Activated CD4-positive, alpha-beta T cell treated with anti-CD3 and anti-CD28 coated beads, Interleukin-2, amount 50 U/mL, for 24 hours (primary cell): ENCODE measurements around the gene LRRC32.
A peak's percentile ranks its signal among the peaks of the same experiment; 100 is the strongest.
"Not testable (repeated sequence)": the region's sequence is repeated elsewhere in the genome, so short reads cannot be mapped to it uniquely, and the experiment has no call there.

Experiments used
- DNase-seq, 2 donors: peaks; one replicate each; pipeline ENCODE4 v3.0.0-alpha.2; 2020; ENCODE audit warnings: low read depth in 1 of 2, low spot score in 1 of 2

Gene LRRC32

DNA sequence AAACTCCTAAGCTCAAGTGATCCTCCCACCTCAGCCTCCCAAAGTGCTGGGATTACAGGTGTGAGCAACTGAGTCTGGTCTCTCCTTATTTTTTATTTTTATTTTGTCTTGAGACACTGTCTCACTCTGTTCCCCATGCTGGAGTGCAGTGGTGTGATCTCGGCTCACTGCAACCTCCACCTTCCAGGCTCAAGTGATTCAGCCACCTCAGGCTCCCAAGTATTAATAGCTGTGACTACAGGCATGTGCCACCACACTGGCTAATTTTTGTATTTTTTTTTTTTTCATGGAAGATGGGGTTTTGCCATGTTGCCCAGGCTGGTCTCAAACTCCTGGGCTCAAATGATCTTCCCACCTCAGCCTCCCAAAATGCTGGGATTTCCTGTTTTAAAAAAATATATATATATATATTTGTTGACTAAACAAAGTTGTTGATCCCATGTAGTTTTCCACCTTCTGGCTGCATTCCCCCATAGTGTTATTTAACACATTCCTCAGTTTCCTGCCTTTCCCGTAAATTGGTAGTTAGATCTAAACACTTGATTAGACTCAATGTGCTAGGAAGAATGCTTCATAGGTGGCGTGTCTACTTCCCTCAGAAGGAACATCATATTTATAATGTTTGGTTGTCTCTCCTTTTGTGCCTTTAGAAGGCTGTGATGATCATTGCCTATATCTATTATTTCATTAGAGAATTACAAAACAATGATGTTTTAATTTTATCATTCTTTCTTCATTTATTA, 38.8 kb downstream of the LRRC32 start:
- DNase-seq, result no peak

DNA sequence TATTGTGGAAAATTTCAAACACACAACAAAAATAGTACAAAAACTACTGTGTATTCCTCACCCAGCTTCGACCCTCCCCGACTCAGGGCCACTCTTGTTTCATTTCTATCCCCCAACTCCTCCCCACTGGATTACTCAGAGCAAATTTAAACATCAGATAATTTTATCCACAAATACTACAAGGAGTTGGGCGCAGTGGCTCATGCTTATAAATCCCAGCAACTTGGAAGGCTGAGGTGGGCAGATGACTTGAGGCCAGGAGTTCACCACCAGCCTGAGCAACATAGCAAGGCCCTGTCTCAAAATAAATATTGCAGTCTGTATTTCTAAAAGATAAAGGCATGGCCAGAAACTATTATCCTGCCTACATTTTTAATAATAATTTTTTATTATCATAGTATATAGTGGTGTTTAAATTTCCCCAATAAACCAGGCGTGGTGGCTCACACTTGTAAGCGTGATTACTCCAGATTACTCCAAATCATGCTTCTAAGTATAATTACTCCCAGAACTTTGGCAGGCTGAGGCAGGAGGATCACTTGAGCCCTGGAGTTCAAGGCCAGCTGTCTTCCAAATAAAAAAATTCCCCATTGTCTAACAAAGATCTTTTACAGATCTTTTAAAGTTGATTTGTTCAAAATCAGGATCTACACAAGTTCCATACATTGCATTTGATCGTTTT, 39.8 kb downstream of the LRRC32 start:
- DNase-seq, result no peak

DNA sequence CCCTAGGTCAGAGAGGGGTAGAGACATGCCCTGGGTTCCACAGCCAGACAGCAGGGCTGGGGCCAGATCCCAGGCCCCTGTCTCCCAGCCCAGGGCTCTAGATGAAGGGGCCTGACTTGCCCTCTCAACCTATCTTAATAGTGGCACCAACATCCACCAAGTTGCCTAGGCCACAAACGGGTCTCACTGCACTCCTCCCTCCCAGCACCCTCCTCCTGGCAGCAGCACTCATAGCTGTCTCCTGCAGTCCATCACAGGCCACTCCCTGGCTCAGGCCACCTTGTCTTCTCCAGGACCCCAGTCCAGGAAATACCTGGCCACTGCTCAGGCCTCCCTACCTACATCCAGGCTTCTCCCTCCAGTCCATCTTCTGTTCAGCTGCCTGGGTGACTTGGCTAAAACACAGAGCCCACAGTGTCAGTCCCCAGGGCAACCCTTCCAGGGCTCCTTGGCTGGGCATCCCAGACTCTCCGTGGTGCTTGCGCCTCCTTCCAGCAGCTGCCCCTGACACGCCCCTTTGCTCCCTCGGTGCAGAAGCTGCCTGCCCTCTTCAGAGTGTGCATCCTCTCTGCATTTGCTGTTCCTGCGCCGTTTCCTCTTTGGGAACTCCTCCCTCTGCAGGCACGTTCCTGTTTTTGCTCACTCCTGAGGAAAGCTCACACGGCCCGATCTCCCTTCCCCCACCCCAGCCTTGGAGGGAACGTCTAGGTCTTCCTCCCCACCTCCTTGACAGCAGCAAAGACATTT, 40.5 kb downstream of the LRRC32 start:
- DNase-seq, result no peak

DNA sequence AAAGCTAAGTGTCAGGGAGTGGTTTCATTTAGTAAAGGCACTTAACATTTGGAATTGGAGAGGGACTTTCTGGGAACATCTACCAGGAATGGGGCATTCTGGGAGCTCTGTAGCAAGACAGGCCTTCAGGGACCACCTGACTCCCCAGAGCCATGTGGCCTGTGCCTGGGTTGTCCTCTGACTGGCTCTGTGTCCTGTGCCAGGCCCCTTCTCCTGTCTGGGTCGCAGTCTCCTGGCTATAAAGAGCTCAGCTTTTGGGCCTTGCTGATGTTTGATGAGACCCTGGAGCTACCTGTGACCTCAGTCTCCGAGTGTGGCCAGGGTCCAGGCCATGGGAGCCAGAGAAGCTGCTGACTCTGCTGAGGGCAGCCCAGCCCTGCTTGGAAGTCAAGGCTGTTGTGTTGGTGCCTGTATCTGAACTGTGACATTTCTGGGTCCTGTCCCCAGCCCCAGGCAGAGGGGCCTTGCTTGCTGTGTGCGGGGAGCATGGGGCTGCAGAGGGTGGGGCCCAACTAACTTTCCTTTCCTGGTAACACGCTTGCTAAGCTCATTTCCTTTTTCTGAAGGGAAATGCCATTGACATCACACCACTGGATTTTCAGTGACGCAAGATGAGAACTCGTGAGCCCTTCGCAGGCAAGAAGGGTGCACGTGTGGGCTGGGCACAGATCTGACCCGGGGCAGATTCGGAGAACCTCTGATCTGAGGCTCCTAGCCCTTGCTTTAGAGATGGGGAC, 41.3 kb downstream of the LRRC32 start:
- DNase-seq, result no peak

DNA sequence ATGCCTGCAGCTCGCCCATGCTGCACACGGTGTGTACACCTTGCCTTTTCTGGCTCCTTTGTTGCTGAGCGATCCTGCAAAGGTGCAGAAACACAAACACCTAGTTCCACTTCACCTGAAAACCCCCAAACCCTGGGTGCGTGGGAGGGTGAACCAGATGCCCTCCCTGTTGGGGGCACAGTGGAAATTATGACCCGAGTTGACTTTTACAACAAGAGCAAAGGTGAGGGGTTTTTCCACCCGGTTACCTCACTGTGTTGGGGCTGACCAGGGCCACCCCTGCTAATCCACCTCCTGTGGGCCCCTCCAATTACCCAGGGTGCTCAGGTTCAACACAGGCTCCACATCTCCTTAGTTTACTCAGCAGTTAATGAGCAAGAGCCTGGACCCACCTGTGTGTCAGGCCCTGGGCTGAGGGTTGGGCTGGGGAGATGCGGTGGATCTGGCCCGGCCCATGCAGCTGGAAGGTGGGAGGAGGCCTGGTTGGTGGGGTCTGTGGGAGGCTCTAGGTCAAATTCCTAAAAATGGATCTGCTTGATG, 42.1 kb downstream of the LRRC32 start:
- no peak for DNase-seq

DNA sequence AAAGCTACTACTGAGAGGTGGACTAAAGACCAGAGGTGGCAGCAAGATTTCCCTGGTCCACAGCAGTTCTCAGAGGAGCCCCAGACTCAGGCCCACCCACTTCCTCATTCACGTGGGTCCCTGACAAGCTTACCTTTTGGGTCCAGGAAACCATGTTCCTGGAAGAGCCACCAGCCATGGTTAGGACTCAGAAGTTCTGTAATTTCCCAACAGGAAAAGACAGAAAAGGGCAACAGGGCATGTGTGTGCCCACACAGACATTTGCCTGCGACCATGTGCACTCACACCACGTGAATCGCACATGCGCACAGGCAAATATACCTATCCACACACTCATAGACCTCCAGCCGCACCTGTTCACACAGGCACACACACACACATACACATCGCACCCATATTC, 42.9 kb downstream of the LRRC32 start:
- no peak for DNase-seq

DNA sequence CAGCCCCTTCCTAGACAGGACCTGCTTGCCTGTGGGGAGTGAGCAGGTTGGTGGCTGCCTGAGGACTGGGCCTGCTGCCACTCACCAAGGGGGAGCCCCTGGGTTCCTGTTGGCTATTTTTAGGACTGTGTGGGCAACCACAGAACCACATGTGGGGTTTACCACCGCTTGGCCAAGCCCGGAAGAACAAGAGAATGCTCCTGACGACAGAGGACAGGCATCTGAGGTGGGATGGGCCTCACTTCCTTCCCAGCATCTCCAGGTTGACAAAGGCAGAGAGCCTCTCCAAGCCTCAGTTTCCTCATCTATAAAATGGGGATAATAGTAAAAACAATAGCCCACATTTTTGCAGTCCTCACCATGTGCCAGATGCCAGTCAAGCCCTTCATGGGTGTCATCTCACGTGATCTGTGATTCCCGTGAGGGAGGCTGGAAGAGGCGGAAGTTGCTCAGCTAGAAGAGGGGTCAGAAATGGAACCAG, 43.6 kb downstream of the LRRC32 start:
- peak in 1 of 2 donors; percentile 16 for DNase-seq

DNA sequence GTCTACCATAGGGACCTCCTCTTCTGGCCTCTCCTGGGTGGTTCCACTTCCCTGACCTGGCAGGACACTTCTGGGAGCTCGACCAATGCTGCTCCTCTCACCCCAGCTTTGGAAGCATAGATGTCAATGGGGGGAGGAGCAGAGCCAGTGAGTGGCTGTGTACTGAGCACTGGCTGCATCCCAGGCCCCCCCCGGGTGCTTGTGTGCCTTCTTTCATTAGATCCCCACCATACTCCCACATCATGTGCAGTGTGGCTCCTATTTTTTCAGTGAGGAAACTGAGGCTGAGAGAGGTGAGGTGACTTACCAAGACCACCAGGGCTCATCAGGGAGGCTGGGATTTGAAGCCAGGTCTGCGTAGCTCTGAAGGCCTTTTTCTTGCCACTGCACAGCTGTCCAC, 44.3 kb downstream of the LRRC32 start:
- DNase-seq, result no peak

DNA sequence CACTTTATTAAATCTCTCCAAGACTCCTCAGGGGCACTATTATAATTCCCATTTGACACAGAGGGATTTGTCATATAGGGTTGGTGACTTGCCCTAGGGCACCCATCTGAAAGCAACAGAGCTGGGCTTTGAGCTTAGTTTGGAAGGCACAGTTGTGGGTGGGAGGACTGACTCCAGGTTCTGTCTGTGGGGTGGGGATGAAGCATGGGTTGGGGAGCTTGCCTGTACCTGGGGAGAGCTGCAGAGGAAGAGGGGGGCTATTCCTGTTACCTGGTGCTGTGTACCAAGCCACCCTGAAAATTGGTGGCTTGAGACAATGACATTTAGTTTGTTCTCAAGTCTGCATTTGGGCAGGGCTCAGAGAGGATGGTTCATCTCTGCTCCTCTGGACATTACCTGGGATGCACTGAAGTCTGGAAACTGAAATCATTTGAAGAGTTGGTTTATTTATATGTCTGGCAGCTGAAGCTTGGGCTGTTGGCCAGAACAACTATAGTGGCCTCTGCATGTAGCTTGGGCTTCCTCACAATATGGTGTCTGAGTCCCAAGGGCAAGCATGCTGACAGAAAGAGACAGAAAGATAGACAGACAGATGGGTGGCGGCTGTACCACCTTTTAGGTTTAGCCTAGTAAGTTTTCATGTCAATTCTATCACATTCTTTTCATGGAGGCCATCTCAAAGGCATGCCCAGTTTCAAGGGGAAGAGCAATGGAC, 44.9 kb downstream of the LRRC32 start:
- no peak for DNase-seq

DNA sequence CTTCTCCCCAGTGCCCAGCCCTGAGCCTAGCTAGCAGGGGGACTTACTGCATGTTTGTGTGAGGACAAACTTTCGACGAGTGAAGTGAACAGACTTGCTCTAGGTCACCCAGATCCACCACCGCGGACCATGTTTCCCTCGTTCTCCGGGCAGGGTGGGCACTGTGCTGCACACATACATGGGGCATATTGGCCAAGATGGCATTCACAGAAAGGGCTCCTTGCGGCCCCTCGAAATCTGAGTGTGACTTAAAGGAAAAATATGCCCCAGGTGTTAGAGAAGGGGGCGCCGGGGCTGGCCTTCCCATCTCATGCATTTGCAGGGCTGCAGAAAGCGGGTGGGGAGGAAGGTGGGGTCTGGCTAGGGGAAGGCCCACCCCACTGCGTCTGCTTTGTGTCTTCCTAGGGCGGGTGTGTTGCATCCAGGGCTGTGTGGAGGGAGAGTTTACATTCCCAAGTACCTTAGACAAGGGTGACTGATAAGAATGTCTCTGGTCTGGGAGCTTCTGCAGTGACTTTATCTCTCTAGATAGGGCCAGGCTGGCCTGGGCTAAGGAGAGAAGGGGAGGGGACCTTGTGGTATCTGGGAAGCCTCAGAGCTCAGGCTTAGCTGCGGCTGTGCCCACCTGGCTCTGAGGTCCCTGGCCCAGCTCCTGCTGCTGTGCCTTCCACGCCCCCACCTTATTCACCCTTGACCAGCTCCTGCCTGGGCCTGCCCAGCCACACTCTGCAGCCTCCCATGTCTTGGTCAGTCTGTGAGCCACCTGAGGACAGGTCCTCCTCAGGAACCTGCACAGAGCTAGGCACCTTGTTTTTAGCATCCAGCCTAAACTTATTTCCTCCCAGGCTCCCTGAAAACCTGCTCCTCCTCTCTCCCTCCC, 45.8 kb downstream of the LRRC32 start:
- no peak for DNase-seq

DNA sequence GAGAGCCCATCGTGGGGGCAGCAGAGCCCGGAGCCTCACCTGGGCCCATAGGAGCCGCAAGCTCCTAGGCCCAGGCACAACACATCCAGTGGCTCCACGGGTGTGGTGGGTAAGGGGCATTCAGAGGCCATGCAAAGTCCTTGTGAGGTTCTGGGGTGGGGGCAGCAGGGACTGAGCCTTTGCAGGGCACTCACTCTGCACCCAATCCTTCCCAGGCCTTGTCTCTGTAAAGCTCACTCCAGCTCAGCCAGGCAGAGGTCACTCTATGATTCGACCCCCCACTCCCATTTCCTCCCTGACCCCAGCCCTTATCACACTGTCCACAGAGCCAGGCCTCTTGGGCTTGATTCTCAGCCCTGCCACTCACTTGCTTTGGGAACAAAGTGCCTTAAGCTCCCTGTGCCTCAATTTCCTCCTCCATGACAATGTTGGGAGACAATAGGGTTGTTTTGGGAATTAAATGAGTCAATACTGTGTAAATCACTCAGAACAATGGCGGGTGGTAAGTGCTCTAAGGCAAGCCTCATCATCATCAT, 46.6 kb downstream of the LRRC32 start:
- no peak for DNase-seq

DNA sequence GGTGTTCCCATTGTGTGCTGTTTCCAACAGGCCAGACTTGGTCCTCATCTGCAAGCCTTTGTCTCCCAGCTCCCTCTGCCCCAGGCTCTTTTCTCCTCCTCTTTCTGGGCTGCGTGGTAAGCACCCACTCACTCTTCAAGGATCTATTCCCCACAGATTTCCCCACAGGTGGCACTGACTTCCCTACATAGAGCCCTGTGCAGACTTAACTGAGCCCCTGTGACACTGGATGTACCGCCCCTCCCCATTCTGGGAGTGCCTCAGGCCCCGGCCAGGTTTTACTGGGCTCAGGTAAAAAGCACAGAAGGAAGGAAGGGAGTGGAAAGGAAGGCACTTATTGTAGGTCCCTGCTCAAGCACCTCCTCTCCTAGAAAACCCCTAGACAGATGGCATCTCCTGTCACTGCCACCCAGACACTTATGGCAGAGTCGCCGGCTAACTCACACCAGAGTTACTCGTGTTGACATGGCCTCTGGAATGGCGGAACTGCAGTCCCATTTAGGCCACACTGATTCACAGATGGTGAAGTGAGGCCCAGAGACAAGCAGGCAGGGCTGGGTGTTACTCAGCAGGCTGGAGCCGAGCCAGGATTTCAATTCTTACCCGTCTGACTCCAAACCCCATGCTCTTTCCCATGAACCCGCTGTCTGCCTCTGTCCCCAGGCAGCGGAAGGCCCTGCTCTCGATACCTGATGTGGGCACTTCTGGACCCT, 47.2 kb downstream of the LRRC32 start:
- no peak for DNase-seq

DNA sequence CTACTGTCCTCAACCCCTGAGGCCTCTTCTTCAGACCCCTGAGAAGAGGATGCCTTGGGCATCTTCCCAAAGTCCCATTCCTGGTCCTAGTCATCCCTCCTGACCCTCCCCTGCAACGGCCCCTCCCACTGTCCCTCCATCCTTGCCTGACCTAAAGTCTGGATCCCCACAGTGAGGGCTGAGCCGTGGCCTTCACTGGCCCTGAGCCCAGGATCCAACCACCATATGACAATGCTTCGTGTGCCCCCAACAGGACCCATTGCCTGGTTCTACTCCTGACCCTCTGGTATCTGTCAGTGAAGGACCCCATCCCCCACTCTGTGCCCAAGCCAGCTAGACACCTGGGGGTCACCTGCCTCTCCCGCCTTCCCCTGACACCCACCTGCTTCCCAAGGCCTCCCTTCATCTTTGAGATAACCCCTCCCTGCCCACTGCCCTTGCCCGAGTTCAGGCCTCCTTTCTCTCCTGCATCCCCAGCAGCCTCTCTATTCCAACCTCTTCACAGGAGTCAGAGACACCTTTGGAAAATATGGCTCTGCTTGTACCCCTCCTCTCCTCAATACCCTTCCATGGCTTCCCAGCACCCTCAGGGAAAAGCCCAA, 48.0 kb downstream of the LRRC32 start:
- DNase-seq, result no peak

DNA sequence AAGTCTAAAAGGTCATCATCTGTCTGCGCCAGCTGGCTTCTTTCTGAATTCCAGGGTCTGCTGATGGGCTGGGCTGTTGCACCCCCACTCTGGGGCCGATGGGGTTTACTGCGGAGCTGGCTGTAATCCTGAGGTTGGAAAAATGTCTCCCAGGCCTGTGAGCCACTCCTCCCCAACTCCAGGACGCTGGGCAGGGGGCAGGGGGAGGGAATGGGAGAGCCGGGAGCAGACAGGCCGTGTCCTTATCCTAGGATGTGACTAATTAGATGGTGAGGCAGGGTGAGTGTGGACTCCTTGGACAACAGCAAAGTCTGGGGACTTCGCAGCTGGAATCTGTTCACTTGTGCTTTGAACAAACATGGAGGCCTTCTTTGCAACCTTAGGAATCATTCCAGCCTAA, 48.7 kb downstream of the LRRC32 start:
- no peak for DNase-seq

DNA sequence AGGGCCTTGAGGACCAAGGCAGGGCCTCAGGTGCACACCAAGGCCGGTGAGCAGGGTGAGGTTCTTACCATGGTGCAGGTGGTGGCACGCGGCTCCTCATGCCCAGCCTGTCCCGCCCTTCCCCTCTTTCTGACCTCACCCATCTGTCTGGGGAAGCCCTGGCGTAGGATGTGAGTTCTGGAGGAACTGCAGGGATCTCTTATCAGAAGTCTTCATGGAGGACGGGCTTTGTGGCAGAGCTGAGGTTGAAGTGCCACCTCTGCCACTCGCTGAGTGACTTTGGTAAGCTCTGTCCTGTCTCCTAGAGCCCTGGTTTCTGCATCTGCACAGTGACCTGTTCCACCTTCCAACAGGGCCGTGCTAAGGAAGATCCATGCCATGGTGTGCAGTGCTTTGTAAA, 49.1 kb downstream of the LRRC32 start:
- no peak for DNase-seq

DNA sequence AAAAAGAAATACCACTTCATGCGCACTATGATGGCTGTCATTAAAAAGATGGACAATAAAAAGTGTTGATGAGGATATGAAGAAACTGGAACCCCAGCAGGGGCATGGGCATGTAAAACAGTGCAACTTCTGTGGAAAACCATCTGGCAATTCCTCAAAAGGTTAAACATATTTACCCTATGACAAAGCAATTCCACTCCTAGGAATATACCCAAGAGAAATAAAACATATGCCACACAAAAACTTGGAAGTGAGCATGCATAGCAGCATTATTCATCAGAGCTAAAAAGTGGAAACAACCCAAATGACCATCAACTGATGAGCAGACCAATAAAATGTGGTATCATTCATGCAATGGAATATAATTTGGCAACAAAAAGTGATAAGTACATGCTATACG, 50.1 kb downstream of the LRRC32 start:
- DNase-seq, result no peak

DNA sequence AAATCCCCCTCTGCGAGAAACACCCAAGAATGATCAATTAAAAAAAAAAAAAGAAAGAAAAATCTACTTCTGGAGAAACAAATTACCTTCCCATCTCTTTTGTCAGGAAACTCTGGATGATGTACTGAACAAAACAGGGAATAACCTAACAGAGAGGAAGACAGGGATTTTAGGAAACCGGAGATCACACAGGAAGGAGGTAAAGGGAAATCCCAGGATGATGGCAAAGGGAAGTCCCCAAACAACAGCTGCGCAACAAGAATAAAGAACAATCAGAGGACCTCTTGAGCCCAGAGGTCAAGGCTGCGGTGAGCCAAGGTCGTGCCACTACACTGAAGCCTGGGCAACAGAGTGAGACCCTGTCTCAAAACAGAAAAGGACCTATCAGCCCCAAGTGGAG, 50.7 kb downstream of the LRRC32 start:
- not testable (repeated sequence) for DNase-seq
